EL (cell line): ENCODE data around the gene RASD1.

ENCODE experiments used
- DNase-seq: peaks from one replicate; pipeline ENCODE4 v3.0.0-alpha.2; 2016

RASD1 gene, protein sequence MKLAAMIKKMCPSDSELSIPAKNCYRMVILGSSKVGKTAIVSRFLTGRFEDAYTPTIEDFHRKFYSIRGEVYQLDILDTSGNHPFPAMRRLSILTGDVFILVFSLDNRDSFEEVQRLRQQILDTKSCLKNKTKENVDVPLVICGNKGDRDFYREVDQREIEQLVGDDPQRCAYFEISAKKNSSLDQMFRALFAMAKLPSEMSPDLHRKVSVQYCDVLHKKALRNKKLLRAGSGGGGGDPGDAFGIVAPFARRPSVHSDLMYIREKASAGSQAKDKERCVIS

GRCh38 chr17:17496189-17497064 lies at the start of gene RASD1:
TSS of gene RASD1 (minus strand) at chr17:17496395. CDS start at chr17:17496181, 214 bp downstream.
- peak; percentile 86 for DNase-seq

DNA sequence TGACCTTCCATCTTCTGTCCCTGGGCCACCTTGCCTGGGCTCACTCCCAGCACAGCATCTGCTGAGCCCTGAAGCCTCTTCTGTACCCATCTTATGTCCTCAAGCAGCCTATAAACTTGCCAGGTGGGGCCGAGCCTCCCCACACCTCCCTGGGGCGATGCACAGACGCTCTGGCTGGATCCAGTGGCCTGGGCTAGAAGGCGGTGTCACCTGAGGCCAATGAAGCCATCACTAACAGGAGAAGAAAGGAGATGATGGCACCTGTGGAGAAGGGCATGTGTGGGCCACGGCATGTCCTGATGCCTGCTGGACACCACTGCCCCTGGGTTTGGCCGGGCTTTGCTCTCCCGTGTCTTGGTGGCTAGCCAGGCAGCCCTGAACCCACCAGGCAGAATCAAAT lies 49.8 kb upstream of the RASD1 start:
- DNase-seq: no peak

DNA sequence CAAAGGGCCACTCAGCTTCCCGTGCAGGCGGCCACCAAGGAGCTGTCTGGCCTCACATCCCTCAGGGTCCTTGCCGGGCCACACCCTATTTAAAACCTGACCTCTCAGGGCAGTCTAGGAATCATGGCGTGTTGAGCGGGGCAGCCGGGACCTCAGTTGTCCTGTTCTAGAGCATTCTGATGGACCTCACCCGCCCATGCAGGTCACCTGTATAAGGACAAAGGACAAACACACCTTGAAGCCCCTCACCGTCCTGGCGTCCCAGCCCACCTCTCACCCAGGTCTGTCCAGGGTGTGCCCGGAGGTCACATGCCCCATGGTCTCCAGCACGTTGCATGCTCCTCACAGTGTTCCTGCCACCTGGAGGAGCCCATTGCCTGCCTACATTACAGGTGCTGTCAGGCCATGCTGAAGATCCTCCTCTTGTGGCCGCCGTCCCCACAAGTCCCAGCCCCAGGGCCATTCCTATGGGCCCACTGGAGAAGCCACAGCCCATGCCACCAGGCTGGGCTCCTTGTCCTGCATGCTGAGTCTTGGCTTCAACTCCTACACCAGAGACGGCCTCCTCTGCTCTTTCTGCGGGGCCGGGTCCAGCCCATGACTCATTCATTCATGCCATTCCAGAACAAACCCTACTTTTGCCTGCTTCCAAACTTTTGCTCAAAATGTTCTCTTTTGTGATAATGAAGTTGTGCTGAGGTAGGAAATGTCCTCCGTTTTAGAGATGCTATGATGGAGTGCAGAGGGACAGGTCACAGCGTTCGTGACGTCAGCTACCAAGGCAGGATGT lies 49.0 kb upstream of the RASD1 start:
- peak; percentile 65 for DNase-seq

DNA sequence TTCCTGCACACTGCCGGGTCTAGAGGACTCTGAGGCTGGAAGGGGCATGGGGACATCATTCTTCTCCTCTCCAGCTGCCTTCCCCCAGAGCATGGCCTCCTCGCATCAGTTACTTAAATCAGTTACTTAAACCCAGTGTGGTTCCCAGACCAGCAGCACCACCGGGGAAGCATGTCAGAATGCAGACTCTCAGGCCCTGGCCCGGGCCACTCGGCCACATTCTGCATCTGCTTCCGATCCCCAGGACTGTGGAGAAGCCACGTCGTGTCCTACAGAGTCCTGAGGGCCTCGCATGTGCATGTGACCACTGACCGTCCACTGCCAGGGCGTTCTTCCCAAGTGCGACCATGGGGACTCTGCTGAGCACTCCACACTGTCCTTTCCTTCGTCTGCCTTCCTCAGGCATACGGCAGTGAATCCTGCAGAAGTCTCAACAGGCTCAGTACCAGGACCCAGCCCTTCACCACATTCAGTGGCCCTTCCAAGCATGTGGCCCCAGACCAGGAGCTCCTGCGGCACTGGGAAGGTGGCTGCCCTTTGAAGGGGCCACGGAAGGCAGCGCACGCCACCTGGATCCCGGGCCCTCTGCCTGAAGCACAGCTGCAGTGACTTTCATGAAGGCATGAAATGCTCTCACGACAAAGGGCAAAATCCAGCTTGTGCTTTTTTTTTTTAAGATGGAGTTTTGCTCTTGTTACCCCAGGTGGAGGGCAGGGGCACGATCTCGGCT lies 46.9 kb upstream of the RASD1 start:
- no peak for DNase-seq

DNA sequence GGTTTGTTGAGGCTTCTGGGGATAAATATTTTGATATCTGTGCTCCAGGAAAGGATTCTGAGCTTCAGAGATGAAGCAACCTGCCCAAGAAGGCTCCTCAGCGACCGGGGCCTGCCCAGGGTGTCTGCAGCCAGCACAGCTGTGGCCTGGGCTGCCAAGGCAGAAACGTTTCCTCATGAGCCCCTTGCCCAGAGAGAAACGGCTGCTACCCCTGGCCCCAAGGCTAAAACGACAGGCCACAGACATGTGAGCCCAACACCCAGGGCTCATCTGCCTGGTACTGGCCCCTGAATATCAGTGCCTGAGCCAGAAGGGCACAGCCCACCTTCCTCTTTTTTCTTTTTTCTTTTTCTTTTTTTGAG lies 45.4 kb upstream of the RASD1 start:
- DNase-seq: no peak

- no peak for DNase-seq
These were observed 44.9 kb upstream of the RASD1 start for GRCh38 chr17:17540935-17541639.

- DNase-seq: no peak
These were observed 44.2 kb upstream of the RASD1 start for GRCh38 chr17:17540278-17540906.

DNA sequence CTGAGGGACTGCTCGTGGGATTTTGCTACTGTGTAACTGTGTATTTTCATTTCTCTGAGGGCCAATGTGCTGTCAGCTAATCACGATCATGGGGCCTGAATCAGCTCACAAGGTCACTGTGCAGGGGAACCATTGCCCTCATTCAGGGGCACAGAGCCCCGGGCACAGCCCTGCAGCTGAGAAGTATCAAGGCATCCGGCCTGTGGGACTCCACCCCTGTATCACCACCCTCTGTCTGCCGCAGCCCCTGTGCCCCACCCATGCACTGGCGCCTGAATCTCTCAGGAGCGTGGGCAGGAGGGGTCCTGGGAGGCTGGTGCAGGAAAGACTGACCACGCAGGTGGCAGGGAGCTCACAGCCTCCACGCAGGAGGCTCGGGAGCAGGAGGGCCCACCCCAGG lies 43.4 kb upstream of the RASD1 start:
- no peak for DNase-seq

GRCh38 chr17:17538417-17539391 lies 42.5 kb upstream of the RASD1 start:
- no peak for DNase-seq

GRCh38 chr17:17537311-17538099 lies 41.3 kb upstream of the RASD1 start:
- peak; percentile 9 for DNase-seq

GRCh38 chr17:17536702-17537101 lies 40.5 kb upstream of the RASD1 start:
- no peak for DNase-seq

DNA sequence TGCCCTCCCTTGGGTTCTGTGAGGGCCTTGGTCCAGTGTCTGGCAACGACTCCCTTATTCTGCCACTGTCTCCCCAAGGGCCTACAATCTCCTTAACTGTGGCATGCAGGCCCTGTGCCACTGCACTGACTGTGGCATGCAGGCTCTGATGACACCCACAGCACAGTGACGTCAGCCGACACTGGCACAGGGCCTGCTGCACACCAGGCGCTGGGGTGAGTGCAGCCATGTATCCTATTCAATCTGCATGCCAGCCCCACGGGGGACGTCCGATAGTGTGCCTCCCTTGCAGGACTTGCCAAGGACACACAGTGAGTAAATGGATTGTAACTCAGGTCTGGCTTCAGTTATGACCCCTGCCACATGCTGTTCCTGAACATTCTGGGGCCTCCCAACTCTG lies 39.8 kb upstream of the RASD1 start:
- DNase-seq: peak; percentile 26

GRCh38 chr17:17533901-17534441 lies 37.8 kb upstream of the RASD1 start:
- DNase-seq: no peak

GRCh38 chr17:17532991-17533390 lies 36.8 kb upstream of the RASD1 start:
- no peak for DNase-seq

- DNase-seq: no peak
These were observed 35.0 kb upstream of the RASD1 start for GRCh38 chr17:17531156-17531555.

DNA sequence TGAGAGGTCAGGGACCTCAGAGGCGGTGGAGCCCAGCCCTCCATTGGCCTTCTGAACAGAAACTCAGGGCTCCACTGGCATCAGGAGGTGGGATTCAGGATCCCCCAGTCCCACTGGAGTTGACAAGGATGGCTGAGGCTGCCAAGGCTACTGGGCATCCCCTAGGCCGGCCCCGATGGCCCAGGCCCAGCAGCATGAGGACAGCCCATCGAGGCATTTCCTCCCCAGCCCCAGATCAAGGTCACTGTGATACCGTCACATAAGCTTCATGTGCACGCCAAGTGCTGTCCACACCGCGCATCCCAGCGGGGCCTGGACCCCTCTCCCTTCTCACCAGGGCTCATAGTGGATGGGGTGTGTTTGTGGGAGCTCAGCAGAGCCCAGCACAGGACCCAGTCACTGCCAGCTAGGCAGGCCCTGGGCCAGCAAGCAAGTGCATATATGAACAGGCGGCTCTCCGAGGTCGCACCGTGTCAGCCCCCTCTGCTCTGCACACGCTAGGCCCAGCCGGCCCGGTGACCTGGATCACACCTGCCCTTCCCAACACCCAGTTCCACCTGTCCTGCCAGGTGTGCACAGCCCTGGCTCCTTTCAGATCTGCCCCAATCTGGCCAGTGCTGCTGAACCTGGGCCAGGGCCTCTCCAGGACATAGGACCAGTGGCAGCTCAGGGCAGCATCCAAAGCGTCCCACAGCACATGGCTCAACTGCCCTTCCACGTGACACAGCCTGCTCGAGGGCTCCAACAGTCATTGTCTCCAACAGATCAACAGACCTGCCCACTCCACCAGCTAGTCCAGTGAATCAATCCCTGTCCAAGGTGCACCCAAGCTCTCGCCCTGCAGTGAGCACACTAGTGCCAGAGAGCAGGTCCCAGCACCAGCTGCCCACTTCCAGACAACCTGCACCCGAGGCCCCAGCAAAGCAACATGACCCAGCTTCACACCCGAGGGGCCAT lies 32.8 kb upstream of the RASD1 start:
- no peak for DNase-seq

GRCh38 chr17:17527956-17528500 lies 31.8 kb upstream of the RASD1 start:
- DNase-seq: no peak

- no peak for DNase-seq
These were observed 31.3 kb upstream of the RASD1 start for GRCh38 chr17:17527534-17527933.
